ENCODE measurements around the gene TP53BP2.

DNA sequence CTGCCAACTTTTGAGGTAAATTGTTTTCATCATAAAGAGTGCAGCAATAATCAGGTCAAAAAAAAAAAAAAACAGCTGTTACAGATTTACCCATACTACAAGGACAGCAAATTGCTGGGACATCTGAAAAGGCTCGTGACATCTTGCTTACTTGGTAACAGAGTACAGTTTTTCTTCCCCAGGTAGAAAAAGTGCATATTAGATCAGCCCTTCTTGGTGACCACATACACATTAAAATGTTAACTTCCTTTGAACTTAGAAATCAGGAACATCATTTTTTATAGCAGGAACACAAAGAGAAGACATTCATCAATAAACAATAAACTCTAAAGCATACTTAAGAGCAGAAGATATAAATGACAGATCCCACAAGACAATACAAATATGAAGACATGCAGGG, 16.1 kb downstream of the TP53BP2 start:
- no peak for TF ChIP-seq POLR2A (IDR thresholded peaks at IDR 0.05; ENCODE audit: low read depth, low read length)
- TF ChIP-seq, protein P1, sequence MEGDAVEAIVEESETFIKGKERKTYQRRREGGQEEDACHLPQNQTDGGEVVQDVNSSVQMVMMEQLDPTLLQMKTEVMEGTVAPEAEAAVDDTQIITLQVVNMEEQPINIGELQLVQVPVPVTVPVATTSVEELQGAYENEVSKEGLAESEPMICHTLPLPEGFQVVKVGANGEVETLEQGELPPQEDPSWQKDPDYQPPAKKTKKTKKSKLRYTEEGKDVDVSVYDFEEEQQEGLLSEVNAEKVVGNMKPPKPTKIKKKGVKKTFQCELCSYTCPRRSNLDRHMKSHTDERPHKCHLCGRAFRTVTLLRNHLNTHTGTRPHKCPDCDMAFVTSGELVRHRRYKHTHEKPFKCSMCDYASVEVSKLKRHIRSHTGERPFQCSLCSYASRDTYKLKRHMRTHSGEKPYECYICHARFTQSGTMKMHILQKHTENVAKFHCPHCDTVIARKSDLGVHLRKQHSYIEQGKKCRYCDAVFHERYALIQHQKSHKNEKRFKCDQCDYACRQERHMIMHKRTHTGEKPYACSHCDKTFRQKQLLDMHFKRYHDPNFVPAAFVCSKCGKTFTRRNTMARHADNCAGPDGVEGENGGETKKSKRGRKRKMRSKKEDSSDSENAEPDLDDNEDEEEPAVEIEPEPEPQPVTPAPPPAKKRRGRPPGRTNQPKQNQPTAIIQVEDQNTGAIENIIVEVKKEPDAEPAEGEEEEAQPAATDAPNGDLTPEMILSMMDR (IDR thresholded peaks at IDR 0.05; ENCODE audit: extremely low read depth in 1 of 2, insufficient read depth in 1 of 2, low read depth in 1 of 2, low read length in 2 of 2) = no peak
- TF ChIP-seq, protein P2, sequence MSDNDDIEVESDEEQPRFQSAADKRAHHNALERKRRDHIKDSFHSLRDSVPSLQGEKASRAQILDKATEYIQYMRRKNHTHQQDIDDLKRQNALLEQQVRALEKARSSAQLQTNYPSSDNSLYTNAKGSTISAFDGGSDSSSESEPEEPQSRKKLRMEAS (IDR thresholded peaks at IDR 0.05; ENCODE audit: insufficient read depth, insufficient read length) = no peak
- no peak for TF ChIP-seq GATA2 (IDR thresholded peaks at IDR 0.05; ENCODE audit: insufficient read depth, insufficient read length, low read depth, low read length)
- TF ChIP-seq EZH2 (IDR thresholded peaks at IDR 0.05; ENCODE audit: borderline replicate concordance, low read depth, low read length, severe bottlenecking) = no peak
- TF ChIP-seq MYC (IDR thresholded peaks at IDR 0.05; ENCODE audit: low read depth, low read length) = no peak
- no peak for TF ChIP-seq JUN (IDR thresholded peaks at IDR 0.05; ENCODE audit: borderline replicate concordance, insufficient read depth, insufficient read length, low read depth)
- TF ChIP-seq POLR2AphosphoS5 (IDR thresholded peaks at IDR 0.05; ENCODE audit: insufficient read depth, low read depth, low read length) = no peak
